Activated gamma-delta T cell treated with anti-CD3 and anti-CD28 coated beads, Interleukin-2, amount 50 U/mL, for 16 hours (primary cell): ENCODE results near the gene KRTAP29-1.
"Not testable (repeated sequence)": the region's sequence is repeated elsewhere in the genome, so short reads cannot be mapped to it uniquely, and the experiment has no call there.

ENCODE experiments used
- DNase-seq: peaks from one replicate; pipeline ENCODE4 v3.0.0-alpha.2; 2020; ENCODE audit warnings: low read depth

The KRTAP29-1 gene, protein sequence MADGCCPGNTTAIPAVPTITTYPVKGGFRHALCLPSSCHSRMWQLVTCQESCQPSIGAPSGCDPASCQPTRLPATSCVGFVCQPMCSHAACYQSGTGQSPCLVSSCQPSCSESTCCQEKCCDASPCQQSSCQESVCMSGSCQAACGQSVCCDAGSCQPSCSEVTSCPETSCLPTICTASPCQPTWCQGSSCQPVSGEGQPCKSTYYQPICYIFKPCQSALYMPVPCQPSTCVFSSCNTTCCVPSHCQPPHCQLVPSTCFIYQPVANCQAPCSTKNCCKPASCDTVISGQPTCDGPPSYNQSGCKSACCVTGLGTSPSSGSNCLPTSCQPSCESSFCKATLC

DNA sequence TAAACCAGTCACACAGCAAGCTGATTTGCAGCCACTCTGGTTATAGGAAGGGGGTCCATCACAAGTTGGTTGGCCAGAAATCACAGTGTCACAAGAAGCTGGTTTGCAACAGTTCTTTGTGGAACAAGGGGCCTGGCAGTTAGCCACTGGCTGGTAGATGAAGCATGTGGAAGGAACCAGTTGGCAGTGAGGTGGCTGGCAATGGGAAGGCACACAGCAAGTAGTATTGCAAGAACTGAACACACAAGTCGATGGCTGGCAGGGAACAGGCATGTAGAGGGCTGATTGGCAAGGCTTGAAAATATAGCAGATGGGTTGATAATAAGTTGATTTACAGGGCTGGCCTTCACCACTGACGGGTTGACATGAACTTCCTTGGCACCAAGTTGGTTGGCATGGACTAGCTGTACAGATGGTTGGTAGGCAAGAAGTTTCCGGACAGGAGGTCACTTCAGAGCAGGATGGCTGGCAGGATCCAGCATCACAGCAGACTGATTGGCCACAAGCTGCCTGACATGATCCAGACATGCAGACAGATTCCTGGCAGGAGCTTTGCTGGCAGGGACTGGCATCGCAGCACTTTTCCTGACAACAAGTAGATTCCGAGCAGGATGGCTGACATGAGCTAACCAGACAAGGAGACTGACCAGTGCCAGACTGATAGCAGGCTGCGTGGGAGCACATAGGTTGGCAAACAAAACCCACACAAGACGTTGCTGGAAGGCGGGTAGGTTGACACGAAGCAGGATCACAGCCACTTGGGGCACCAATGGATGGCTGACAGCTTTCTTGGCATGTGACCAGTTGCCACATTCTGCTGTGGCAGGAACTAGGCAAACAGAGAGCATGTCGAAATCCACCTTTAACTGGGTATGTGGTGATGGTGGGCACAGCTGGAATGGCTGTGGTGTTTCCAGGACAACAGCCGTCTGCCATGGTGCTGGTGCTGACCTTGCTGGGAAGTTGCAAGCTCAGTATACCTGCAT is at the start of gene KRTAP29-1:
KRTAP29-1 (minus strand) TSS at position 936 of the 986 bp plus-strand sequence; CDS start at position 936, 0 bp downstream.
- no peak for DNase-seq

DNA sequence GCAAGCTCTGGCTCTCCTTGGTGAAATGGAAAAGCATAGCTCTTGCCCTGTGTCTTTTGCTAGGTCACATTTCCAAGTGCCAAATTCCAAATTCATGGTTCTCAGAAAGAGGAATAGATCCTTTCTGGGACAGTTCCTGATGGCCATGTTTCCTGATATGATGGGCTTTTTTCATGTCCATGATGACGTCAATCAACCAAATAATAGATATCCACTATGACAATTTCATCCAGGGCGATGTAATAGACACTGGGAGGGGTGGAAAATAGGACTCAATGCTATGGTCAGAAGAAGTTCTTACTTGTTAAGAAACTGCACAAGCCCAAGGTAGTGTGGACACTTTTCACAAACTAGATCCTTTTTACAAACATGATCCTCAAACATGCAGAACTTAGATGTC is 48.5 kb upstream of the KRTAP29-1 start:
- no peak for DNase-seq

DNA sequence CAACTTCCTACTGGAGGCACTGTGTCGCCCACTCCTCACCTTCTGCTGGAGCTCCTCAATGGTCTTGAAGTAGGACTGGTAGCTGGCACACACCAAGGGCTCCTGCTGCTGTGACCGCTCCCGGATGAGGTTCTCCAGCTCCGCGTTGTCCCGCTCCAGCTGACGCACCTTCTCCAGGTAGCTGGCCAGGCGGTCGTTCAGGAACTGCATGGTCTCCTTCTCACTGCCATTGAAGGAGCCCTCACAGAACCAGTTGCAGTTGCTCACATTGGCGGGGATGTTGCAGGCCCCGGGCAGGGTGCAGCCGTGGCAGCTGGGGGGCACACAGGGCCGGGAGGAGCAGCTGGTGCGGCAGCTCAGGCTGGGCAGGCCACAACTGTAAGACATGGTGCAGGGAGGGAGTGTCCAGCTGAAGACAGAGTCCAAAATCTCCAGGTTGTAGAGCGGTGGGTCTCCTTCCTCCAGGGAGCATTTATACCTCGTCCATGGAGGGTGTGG is 47.8 kb upstream of the KRTAP29-1 start, which contains the start of gene KRT33A:
KRT33A (minus strand) TSS at position 448 of the 498 bp plus-strand sequence; CDS start at position 387, 61 bp downstream.
- DNase-seq = not testable (repeated sequence)

DNA sequence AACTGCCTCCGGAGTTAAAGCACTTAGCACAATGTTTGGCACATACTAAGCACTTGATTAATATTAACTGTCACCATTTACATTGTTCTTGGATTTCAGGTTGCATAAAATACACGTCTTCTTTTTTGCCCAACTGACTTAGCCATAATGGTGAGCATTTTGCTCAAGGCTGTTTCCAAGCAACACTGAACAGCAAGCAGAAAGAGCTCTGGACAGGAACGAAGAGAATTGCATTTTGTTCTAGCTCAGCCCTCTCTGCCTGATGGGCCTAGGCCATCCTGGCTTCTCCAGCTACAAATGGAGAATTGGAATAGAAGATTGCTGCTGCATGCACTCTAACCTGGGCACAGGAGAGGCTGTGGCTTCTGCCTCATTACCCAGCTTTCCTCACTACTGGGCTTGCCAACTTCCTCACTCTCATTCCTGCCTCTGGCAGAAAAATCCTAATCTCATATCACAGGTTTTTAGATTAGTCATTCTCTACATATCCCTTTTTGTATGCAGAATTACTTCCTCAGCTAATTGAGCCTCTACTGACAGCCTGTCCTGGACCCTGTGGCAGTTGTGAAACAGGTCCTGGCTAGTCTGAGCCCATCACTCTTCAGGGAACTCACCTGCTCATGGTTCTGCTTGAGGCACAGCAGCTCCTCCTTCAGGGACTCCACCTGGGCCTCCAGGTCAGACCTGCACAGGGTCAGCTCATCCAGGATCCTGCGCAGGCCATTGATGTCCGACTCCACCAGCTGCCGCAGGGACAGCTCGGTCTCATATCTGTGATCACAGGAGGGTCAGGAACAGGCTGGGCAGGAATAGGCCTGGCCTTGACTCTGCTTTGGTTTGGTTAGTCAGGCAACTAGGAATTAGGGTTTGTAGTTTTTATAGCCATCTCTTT is 45.5 kb upstream of the KRTAP29-1 start:
- DNase-seq = no peak

DNA sequence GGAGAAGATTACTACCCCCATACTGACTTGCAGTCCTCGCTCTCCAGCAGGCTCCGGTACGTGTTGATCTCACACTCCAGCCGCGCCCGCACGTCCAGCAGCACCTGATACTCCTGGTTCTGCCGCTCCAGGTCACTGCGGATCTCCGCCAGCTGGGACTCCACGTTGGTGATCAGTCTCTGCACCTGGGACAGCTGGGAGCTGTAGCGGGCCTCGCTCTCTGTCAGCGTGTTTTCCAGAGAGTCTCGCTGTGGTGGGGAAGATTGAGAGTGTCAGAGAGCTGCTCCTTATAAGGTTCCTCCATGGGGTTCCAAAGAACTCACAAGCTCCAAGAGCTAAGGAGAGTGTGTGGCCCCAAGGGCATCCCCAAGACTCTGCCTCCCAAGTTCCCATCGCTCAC is 43.8 kb upstream of the KRTAP29-1 start:
- DNase-seq = not testable (repeated sequence)

DNA sequence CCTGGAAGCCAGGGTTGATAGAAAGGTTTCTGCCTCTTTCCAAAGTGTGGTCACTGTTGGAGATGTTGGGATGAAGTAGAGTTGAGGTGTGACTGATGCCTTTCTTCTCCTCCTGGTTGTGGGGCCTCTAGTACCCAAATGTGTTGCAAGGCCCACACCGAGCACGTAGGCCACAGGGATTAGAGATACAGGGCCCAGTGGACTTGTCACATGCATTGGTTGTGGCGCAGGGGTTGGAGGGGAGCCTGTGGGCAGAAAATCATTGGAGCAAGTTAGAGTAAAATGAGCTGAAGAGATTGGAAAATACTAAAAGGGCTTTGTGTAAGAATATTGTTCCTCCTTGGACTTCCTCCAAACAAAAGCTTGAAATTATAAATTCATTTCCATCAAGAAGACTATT is 43.3 kb upstream of the KRTAP29-1 start:
- DNase-seq = no peak

DNA sequence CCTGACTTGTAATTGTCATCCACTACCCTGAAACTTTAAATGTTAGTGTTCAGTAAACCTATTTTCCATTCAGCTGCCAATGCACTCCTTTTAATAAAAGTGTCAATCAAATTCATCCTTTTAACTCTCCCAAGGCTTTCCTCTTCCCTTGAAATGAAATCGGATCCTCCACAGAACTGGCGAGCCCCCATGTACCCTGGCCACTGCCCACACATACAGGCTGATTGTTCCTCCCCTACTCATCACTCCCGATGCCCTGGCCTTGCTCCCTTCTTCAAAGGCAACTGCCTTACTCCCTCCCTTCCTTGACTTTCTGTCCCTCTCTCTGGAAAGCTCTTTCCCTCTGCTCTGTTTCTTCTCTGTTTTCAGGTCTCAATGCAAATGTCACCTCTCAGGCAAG is 40.4 kb upstream of the KRTAP29-1 start:
- DNase-seq = no peak

DNA sequence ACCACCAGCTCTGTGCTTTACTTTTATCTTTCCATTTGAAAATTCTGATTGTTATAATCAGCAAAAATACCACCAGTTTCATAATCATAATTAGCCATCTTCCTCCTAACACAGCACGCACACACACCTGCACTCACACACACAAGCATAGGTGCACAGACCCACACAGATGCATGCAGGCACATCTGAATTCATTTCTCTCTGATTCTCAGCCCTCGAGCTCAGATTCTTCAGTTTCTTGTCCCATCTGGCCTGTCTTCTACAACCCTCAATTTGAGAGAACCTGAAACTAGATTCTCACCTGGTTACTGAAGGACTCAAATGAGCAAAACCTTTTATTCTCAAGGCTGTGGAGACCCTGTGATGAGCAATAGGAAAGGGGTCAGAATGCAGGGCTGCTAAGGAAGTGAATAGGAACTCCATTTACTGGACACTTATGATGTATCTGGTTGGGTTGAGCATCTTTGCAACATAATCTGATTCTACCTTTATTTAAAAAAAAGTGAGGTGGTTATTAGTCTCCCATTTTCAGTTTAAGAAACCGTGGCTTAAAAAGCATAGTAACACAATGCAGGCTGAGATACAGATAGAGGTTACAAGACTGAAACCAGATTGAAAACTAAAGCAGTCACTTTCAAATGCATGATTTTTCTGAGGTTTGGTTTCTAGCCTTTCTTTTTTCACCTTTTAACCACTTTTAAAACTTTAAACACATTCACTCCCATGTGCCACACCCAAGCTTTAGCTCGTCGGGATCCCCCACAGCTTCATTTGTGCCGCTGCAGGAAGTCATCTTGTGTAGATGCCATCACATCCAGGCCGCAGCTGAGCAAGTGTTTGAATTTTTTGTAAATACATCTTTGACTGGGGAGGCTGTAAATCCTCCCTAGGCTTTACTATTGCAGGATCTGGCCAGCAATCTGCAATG is 38.5 kb upstream of the KRTAP29-1 start:
- no peak for DNase-seq

DNA sequence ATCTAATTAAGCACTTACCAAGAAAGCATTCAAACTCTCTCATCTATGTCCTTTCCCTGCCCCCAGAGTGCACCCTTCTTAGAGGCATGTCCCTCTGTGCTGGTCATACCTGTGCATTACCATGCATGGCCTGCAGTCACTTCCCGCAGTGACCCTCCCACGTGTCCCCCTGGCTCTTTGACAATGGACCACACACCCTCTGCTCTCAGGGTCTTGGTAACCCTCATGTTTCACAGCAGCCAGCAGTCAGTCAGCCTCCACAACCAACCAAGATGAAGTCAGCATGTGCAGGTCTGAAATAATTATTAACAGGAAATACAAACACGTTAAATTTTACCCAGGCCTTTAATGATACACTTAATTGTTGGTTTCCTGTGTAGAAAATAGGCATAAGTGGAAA is 37.8 kb upstream of the KRTAP29-1 start:
- DNase-seq = no peak

DNA sequence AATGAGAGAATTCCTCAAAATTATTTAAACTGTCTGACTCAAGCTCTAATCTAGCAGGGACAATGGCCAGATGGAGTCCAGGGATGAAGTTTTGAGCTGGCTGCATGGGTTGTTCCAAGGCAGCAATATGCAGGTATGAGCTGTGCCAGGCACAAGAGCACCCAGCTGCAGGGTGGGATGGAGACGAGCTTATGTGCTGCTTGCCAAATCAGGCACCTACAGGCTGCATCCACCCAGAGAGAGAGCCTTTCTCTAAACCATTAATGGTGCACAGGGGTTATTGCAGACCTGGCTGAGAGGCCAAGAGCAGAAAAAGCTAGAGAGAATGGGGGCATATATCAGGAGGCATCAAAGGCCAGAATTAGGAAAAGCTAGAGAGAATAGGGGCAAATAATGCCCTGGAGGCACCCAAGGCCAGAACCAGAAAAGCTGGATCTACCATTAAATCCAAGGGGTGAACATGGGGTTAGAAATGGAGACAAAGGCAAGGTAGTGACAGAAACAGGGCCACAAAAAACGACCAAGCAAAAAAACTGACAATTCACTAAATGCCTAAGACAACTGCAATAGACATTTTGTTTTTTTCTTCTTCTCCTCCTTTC is 37.0 kb upstream of the KRTAP29-1 start:
- no peak for DNase-seq

DNA sequence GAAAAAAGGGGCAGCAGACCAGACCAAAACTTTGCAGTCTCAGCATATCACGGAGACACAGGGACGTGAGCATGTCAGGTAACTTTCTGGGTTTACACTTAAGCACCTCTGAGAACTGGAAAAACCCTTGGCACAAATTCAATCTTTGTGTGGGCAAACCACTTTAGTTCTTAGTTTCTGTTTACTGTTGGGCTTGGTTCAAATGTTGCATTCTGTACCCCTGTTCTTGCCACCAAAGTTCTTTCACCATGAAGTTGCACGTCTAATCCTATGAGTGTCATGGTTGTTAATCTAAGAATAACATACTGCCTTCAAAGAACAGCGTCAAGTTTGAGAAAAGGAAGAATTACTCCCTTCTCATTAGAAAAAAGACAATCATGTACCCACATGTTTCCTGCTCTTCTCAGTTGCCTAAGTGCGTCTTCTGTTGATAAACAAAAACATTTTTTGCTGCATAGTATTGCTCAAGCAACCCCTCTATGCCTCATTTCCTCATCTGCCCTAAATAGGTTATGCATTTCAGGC is 36.4 kb upstream of the KRTAP29-1 start:
- peak; percentile 37 for DNase-seq

DNA sequence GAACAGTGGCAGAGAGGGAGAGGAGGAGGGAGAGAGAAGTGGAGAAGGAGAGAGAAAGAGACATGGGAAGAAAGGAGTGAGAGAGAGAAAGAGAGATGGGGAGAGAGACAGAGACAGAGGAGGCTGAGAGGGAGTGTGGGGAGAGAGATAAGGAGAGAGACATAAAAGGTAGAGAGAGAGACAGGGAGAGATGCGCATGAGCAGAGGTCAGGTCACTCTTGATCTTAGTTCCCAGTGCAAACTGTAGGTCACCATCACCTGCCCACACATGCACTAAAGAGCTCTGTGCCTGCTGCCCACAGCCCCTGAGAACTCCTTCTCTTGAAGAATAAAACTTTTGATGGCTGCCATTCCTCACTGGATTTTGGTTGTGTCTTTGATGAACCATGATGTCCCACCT is 33.1 kb upstream of the KRTAP29-1 start:
- DNase-seq = no peak

DNA sequence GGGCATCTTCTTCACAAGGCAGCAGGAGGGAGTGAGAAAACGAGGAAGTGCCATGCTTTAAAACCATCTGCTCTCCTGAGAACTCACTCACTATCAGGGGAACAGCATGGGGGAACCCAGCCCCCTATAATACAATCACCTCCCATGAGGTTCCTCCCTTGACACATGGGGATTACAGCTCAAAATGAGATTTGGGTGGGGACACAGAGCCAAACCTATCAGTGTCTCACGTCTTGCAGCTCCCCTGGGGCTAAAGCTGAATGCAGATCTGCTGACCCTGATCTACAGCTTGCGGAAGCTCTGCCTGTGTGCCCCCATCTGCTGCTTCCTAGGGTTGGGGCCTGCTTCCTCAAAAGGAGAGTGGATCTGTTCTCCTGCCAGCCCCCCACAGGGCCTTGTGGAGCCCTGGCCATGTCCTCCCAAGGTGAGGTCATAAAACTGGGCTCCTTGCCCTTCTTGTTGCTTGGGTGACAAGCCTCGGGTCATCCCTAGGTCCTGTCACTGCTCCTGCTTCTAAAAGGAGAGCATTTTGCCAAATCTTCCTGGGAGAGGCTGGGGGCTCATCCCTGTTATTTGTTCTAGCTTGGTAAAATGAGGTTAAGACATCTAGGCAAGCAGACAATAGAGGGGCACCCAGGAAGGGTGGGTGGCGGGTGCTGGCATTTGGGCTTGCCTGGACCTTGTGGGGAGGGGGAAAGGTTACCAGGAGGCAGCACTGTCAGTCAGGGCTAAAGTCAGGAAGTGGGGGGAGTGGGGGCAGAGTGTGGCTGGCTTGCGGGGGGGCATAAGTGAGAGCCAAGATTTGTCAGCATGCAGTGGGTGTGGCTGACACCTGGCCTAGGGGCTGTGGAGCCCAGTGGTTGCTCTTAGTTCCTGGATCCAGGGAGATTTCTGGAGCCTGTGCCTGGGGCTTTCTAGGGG is 32.0 kb upstream of the KRTAP29-1 start:
- no peak for DNase-seq

DNA sequence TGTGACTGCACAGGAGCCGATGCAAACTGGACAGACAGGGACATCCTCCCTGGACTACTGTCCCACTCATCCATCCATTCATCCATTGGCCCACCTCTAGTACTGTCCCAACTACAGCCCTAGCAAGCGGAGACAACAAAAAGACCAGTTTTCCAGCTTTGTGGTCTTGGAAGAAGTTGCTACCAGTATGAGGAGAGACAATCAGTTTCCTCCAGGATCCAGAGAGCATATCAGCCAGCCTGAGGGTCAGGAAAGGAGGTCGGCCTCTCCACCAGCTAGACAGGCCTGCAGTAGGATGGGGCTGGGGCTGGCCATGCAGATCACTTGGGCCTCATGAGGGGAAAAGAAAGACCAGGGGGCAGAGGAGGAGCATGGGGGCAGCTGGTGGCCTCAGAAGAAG is 31.2 kb upstream of the KRTAP29-1 start:
- no peak for DNase-seq

DNA sequence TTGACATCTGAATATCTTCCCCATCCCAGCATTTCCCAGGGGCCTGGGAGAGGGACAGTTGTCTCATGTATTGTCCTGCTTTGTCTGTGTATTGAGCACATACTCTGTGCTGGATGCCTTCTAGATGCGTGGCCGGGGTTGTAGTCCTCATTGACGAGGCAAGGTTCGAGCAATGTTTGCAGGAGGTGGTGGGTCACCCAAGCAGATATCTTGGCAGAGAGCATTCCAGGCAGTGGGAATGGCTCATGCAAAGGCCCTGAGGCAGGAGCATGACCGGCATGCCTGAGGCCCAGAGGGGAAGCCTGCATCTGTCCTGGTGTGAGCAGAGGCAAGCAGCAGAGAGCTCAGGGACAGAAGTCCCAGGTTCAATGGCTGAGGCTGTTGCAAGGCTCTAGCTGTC is 30.4 kb upstream of the KRTAP29-1 start:
- no peak for DNase-seq

DNA sequence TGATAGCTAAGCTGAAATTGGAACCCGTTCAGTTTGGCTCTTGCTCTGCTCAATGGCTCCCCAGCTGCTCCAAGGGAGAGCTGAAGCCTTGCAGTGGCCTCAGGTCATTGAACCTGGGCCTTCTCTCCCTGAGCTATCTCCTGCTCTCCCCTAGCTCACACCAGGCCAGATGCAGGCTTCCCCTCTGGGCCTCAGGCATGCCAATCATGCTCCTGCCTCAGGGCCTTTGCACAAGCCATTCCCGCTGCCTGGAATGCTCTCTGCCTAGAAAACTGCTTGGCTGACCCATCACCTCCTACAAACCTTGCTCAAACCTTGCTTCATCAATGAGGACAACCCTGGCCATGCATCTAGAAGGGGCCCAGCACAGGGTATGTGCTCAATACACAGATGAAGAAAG is 29.6 kb upstream of the KRTAP29-1 start:
- no peak for DNase-seq

DNA sequence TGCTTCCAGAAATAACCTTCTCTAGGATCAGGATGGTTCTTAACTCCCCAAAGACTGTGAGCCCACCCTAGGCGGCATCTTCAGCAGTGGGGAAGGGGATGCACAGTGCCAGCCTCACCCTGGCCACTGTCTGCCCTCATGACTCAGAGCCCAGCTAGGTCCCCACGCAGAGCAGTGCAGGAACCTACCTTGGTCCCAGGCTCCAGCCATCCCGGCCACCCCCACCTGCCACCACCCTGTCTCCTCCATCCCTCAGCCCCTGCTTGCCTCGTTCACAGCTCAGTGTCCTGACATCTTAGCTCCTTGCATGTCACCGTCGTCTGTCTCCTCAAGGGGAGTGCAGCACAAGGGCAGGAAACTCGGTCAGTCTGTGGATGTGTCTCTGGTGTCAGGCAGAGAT is 29.0 kb upstream of the KRTAP29-1 start:
- no peak for DNase-seq

DNA sequence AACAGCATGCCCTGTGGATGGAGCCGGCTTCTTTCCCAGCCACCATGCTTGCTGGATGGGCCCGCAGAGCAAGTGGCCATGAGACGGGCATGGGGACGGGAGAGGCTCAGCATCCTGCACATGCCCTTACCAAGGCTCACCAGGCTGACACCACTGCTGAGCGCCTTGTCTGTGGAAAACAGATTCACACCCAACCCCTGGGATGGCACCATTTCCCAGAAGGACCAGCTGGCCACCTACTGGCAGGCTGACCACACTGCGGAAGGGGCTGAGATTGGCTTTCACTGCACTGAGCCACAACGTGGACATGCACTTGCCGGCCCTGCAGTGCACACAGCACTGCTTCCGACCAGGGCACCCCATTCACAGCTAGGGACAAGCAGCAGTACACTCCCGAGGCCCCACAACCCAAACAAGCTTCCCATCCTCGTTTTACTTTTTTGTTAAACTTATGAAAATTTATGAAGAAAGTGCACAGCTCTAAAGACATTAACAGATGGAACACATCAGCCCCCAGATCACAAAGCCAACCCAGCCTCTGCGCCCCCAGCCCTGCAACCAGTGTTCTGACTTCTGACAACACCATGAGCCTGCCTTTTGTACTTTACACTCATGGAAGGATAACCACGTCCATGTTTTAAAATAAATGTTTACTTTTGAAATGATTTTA is 26.8 kb upstream of the KRTAP29-1 start:
- DNase-seq = no peak
